Activated T-cell treated with anti-CD3 and anti-CD28 coated beads, Interleukin-2, amount 50 U/mL, for 4 hours (primary cell): ENCODE measurements around the gene WARS2. TPM values are rescaled to one million over a fixed set of nuclear protein-coding genes. Genes with fewer than 3 reads are reported as not detected.

ENCODE experiments used
- ATAC-seq, 2 donors: fragments of 200-7000 bp; cut with Tn5 transposase; one replicate each; pipeline ENCODE4 v1.10.0; 2021
- DNase-seq: peaks from one replicate; pipeline ENCODE4 v3.0.0-alpha.2; 2020
- H3K27me3 Mint-ChIP-seq: one replicate; pipeline ENCODE4 v1.8.0; 2021; ENCODE audit warnings: low read depth, mixed read lengths
- H3K36me3 Mint-ChIP-seq: one replicate; pipeline ENCODE4 v1.8.0; 2022; ENCODE audit warnings: mixed read lengths; ENCODE audit not compliant: insufficient read depth
- H3K4me1 Mint-ChIP-seq: one replicate; pipeline ENCODE4 v1.8.0; 2021; ENCODE audit warnings: low read depth, mixed read lengths
- H3K4me3 Mint-ChIP-seq: one replicate; pipeline ENCODE4 v1.8.0; 2021; ENCODE audit warnings: mild to moderate bottlenecking, moderate library complexity, mixed read lengths
- H3K9me3 Mint-ChIP-seq: one replicate; pipeline ENCODE4 v1.8.0; 2021; ENCODE audit warnings: mixed read lengths
- total RNA-seq, 3 donors: library from RNA; stranded (reverse); gene quantifications; one replicate each; pipeline ENCODE4 v1.2.1, GENCODE V29; 2021

Gene WARS2
- total RNA-seq, 3 donors from 2014 or later: 24.6 to 27.4 (median 24.8) TPM

DNA sequence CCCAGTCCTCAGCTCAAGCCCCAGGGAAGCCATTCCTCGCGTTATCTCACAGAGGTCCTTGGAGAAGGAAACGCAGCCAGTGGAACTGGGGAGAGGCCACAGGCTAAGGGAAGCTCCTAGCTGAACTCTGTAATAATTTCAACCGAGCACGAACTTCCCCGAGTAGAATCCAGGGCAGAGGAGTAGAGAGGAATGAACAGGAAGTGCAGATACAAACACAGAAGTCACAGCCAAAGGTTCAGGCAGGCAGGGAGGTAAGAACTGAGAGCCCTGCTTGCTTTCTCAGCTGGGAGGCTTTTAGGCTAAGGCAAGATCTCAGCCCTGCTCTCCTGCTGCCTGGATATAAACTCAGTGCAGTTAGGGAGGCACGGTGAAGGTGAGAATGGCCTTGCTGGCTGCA is 23.7 kb downstream of the WARS2 start:
- Mint-ChIP-seq H3K4me3 (no peak overlapping the region), H3K4me1 (no peaks in the 10 kb centered on the region), H3K36me3 (peaks cover 44% of the 10 kb centered on the region), H3K27me3 (no peaks in the 10 kb centered on the region), H3K9me3 (peaks cover 25% of the 10 kb centered on the region)
- no peak for DNase-seq
- ATAC-seq: no peak

DNA sequence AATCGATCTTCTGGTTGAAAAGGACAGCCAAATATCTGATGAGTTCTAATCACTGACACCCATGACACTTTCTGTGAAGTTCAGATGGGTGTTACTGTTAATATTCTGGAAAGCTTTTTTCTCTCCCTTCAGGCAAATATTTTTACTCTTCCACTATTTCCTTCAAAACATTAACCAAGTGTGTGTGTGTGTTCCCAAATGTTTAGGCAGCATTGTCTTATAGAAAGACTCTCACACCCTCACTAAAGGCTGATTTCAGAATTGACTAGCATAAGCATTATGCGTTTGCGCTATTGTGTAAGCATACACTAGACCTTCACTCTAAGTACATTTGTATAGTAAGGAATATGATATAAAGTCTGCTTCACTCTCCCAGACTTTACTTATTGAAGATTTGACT is 24.7 kb downstream of the WARS2 start:
- no peaks in the 10 kb centered on the region for H3K4me1 Mint-ChIP-seq
- H3K9me3 Mint-ChIP-seq: peaks cover 21% of the 10 kb centered on the region
- peaks cover 40% of the 10 kb centered on the region for H3K36me3 Mint-ChIP-seq
- H3K4me3 Mint-ChIP-seq: no peak overlapping the region
- ATAC-seq (no peak), DNase-seq (no peak)
- no peaks in the 10 kb centered on the region for H3K27me3 Mint-ChIP-seq

DNA sequence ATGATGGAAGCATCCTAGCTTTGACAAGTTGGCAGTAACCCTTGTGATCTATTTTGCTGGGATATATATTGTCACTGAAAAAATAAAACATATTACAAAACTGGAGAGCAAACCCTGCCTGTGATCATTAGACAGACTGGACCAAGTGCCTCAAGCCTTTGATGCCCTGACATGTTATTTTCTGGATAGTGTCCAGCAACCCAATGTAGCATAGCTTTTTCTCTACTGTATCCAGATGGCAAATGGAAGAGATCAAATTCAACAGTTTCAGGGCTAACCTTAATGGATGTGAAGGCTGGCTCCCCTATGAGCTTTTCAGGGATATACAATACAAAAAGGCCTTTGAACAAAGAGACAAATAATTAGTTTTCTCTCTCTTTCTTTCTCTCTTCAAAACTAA is 25.1 kb downstream of the WARS2 start:
- H3K9me3 Mint-ChIP-seq: peaks cover 22% of the 10 kb centered on the region
- H3K27me3 Mint-ChIP-seq: no peaks in the 10 kb centered on the region
- no peaks in the 10 kb centered on the region for H3K4me1 Mint-ChIP-seq
- DNase-seq: no peak
- ATAC-seq: no peak
- peaks cover 40% of the 10 kb centered on the region for H3K36me3 Mint-ChIP-seq
- H3K4me3 Mint-ChIP-seq: no peak overlapping the region

DNA sequence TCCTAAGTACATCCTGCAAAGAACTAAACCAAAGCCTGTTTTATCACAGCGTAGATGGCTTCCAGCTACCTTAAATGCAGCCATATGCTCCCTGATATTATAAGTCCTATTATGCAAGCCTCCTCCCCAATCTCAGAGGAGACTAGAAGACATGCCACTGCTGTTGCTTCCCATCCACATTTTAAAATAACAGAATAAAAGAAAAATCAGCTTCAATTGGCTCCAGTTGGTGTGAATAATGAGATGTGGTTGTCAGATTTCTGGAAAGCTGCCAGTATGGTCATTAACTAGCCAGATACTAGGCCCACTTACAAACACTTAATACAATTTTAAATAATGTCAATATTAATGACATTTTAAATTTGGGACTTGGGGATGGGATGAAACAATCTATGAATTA is 25.7 kb downstream of the WARS2 start:
- Mint-ChIP-seq H3K36me3 (peaks cover 37% of the 10 kb centered on the region), H3K9me3 (peaks cover 18% of the 10 kb centered on the region), H3K4me3 (no peak overlapping the region), H3K4me1 (no peaks in the 10 kb centered on the region), H3K27me3 (no peaks in the 10 kb centered on the region)
- ATAC-seq: no peak
- DNase-seq: no peak

DNA sequence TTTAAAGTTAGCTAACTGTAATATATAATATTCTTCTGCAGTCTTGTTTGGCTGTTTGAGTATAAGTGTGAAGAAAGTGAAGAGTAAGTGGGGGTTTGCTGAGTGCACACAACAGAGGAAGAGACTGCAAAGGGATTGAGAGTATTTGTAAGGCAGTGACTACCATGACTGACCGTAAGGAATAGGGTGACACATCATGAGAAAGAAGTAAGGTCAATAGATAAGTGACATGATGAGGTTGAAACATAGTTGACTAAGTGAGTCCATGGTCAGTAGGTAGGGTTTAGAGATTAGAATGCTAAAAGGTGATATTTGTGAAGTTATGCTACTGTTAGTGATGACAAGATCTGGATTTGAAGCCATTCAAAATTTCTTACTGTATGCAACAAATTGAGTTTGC is 27.7 kb downstream of the WARS2 start:
- Mint-ChIP-seq H3K36me3 (peaks cover 26% of the 10 kb centered on the region), H3K4me1 (no peaks in the 10 kb centered on the region)

DNA sequence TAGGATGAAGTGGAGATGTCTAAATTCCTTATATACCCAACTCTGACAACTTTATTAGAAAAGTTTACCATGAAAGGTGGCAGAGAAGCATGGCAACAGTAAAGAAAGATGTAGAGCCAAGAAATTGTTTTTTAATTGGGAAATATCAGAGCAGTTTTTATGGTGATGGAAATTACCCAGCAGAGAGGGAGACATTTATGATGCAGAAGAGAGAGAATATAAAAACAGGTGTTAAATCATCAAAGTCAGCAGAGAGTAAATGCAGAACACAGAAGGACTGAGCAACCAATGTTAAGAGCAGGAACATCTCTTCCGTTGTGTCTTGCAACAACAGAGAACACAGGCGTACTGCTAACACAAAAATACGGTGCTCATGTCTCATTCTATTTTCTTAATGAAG is 28.2 kb downstream of the WARS2 start:
- Mint-ChIP-seq H3K4me3 (no peak overlapping the region), H3K4me1 (no peaks in the 10 kb centered on the region), H3K9me3 (peaks cover 19% of the 10 kb centered on the region), H3K27me3 (no peaks in the 10 kb centered on the region), H3K36me3 (peaks cover 28% of the 10 kb centered on the region)
- ATAC-seq: no peak
- no peak for DNase-seq

More for the DNA sequence above, 27.7 kb downstream of the WARS2 start:
- DNase-seq: no peak
- ATAC-seq: no peak
- Mint-ChIP-seq H3K9me3 (peaks cover 15% of the 10 kb centered on the region), H3K27me3 (no peaks in the 10 kb centered on the region), H3K4me3 (no peak overlapping the region)

DNA sequence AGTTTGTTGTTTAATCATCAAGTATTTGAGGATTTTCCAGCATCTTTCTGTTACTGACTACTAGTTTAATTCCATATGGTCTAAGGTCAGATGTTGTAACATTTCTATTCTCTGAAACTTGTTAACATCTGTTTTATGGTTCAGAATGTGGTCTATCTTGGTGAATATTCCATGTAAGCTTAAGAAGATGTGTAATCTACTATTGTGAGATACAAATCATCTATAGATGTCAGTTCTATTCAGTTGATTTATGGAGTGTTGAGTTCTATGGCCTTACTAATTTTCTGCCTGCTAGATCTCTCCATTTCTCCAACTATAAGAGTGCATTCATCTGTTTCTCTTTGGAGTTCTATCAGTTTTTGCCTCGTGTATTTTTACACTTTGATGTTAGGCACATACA is 31.5 kb downstream of the WARS2 start:
- H3K9me3 Mint-ChIP-seq: peaks cover 35% of the 10 kb centered on the region
- ATAC-seq (no peak), DNase-seq (no peak)
- no peaks in the 10 kb centered on the region for H3K27me3 Mint-ChIP-seq
- H3K4me3 Mint-ChIP-seq: no peak overlapping the region
- no peaks in the 10 kb centered on the region for H3K4me1 Mint-ChIP-seq
- peaks cover 27% of the 10 kb centered on the region for H3K36me3 Mint-ChIP-seq

DNA sequence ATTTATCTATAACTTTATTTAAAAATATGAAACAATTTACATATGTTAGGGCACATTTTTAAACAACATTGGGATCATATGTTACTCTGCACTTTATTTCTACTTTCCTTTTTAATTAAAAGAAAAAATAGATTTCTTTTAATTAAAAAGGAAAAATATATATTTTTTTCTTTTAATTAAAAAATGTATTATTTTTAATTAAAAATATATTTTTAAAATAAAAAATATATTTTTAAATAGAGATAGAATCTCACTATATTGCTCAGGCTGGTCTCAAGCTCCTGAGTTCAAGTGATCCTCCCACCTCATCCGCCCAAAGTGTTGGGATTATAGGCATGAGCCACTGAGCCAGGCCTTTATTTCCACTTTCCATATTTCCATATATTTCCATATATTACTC is 36.7 kb downstream of the WARS2 start:
- ATAC-seq (no peak), DNase-seq (no peak)
- Mint-ChIP-seq H3K4me1 (no peaks in the 10 kb centered on the region), H3K4me3 (no peak overlapping the region), H3K27me3 (no peaks in the 10 kb centered on the region), H3K9me3 (peaks cover 30% of the 10 kb centered on the region), H3K36me3 (peaks cover 24% of the 10 kb centered on the region)

DNA sequence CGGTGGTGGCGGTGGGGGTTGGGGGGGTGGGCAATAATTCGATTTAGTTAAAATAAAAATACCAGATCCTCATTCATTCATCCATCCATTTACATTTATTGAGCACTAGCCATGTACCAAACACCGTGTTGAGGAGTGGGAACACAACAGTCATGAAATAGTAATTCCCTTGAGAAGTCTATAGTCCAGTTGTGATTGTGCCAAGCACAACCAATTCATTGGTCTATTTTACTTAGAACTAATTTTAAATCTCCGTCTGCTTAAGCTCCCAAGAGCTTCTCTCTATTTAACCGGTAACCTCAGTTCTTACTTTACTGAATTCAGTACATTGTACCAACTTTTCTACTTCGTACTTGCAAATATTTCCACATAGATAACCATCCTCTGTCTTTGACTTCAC is 38.4 kb downstream of the WARS2 start:
- no peaks in the 10 kb centered on the region for H3K27me3 Mint-ChIP-seq
- DNase-seq (no peak), ATAC-seq (no peak)
- peaks cover 24% of the 10 kb centered on the region for H3K9me3 Mint-ChIP-seq
- H3K4me1 Mint-ChIP-seq: no peaks in the 10 kb centered on the region
- H3K4me3 Mint-ChIP-seq: no peak overlapping the region
- H3K36me3 Mint-ChIP-seq: peaks cover 18% of the 10 kb centered on the region

DNA sequence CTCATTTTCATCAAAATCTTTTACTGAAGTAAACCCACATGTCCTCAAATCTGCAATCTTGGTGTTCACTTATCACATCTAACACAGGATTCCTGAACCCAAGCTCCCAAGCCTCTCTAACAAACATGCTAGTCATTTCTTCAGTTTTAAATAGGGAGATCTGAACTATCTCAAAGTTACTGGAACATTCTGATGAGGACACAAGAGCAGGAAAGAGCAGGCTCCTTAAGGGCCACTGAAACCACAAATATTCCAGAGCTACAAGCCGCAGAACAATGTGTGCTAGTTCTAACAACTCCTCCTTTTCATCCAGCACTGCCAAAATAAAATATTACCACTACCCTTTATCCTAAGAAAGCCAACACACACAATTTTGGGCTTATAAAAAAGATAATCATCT is 38.9 kb downstream of the WARS2 start:
- no peaks in the 10 kb centered on the region for H3K27me3 Mint-ChIP-seq
- H3K9me3 Mint-ChIP-seq: peaks cover 21% of the 10 kb centered on the region
- peaks cover 16% of the 10 kb centered on the region for H3K36me3 Mint-ChIP-seq

DNA sequence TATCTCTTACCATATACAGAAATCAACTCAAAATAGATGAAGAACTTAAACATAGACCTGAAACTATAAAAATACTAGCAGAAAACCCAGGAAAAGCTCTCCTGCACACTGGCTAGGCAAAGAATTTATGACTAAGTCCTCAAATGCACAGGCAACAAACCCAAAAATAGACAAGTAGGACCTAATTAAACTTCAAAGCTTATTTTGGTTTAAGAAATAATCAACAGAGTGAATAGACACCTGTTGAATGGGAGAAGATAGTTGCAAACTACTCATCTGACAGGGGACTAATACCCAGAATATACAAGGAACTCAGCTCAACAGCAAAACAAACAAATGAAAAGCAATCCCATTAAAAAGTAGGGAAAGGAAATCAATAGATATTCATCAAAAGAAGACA is 40.7 kb downstream of the WARS2 start:
- Mint-ChIP-seq H3K27me3 (no peaks in the 10 kb centered on the region), H3K9me3 (peaks cover 15% of the 10 kb centered on the region), H3K4me1 (no peaks in the 10 kb centered on the region), H3K36me3 (peaks cover 10% of the 10 kb centered on the region), H3K4me3 (no peak overlapping the region)
- no peak for ATAC-seq
- DNase-seq: no peak

More for the DNA sequence above, 38.9 kb downstream of the WARS2 start:
- H3K4me1 Mint-ChIP-seq: no peaks in the 10 kb centered on the region
- H3K4me3 Mint-ChIP-seq: no peak overlapping the region
- DNase-seq: no peak
- no peak for ATAC-seq

DNA sequence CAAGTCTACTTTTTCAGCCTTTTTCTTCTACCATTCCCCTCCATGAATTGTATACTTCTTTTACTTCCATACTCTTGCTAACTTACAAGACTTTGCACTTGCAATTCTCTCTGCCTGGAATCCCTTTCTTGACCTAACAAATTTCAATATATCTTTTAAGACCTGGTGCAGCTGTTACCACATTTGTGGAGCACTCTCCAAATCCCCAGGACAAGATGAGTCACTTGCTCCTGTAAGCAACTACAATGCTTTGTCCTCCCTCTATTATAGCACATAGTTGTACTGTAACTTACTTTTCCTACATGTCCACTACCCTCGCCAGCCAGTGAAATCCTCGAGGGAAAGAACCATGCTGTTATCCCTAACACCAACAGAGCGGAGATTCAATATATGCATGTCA is 43.1 kb downstream of the WARS2 start:
- ATAC-seq: no peak
- Mint-ChIP-seq H3K4me3 (no peak overlapping the region), H3K9me3 (peaks cover 6% of the 10 kb centered on the region), H3K36me3 (peaks cover 11% of the 10 kb centered on the region), H3K4me1 (no peaks in the 10 kb centered on the region), H3K27me3 (no peaks in the 10 kb centered on the region)
- no peak for DNase-seq

DNA sequence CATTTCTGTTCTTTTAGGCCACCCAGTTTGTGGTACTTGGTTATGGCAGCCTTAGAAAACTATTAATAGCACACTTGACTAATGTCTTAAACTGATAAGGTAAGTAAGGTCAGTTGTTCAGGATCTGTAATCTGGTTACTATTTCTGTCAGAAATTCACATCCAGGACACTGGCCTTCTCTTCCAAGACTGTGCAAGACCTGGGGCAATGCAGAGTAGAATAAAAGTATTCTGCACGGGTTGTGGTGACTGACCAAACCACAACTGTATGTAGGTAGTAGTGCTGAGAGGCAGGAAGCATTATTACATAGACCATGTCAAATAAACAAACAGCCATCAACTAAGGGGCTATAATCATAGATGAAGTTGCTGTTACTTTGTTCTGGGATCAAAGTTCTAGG is 46.7 kb downstream of the WARS2 start:
- Mint-ChIP-seq H3K4me1 (no peaks in the 10 kb centered on the region), H3K4me3 (no peak overlapping the region), H3K9me3 (peaks cover 15% of the 10 kb centered on the region), H3K27me3 (no peaks in the 10 kb centered on the region), H3K36me3 (peaks cover 13% of the 10 kb centered on the region)
- no peak for ATAC-seq
- DNase-seq: no peak

DNA sequence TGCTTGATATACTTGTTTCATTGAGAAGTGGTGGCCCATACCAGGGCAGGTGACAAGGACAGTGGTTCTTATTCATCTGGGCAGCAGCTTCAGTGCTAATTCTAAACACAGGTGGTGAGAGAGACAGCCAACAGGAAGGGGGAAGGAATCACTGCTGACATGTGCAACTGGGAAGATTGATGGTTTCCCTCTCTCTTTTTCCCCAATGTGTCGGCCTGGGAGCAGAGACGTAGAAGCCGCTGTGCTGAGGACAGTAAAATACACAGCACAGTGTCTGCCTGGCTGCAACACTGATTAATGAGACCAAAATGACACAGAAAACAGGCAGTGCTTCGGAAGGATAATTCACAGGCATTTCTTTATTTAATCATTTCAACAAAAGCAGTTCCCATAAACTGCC is 48.8 kb downstream of the WARS2 start:
- Mint-ChIP-seq H3K4me3 (no peak overlapping the region), H3K4me1 (no peaks in the 10 kb centered on the region), H3K36me3 (peaks cover 15% of the 10 kb centered on the region), H3K9me3 (peaks cover 24% of the 10 kb centered on the region), H3K27me3 (no peaks in the 10 kb centered on the region)
- ATAC-seq (no peak), DNase-seq (no peak)

DNA sequence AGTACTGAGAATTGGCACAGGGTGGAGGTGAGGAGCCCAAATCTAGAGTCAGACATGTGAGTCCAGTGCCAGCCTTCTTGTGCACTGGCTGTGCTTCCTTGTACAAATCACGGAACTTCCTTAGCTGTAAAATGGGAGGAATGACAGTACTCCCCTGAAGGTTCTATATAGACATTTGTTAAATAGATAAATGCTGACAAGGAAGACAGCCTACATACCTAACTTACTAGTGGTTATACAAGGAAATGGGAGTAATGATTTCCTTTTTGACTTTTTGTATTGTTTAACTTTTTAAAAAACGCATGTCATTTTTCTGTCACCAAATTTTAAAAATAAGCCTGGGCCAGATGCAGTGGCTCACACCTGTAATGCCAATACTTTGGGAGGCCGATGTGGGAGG is 50.2 kb downstream of the WARS2 start:
- peaks cover 28% of the 10 kb centered on the region for H3K9me3 Mint-ChIP-seq
- no peak overlapping the region for H3K4me3 Mint-ChIP-seq
- H3K27me3 Mint-ChIP-seq: no peaks in the 10 kb centered on the region
- no peak for ATAC-seq
- no peak for DNase-seq
- peaks cover 21% of the 10 kb centered on the region for H3K36me3 Mint-ChIP-seq
- no peaks in the 10 kb centered on the region for H3K4me1 Mint-ChIP-seq

DNA sequence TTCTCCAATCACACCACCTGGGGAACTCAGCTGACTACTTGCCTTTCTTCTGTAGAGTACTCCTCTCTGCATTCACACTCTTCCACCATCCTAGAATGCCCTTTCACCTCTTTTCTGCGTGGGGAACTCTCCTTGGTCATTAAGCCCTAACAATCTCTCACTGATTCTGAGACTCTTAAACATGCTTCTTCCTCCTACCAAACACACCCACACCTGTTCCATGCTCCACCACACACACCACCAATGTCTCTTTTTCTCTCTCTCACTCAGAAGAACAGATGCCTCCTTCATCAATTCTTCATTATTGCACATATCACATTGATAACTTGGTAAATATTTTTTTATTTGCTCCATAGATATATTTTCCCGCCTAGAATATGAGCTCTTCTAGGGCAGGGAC is 53.6 kb downstream of the WARS2 start:
- Mint-ChIP-seq H3K4me1 (no peaks in the 10 kb centered on the region), H3K36me3 (peaks cover 19% of the 10 kb centered on the region), H3K4me3 (no peak overlapping the region), H3K27me3 (no peaks in the 10 kb centered on the region), H3K9me3 (peaks cover 33% of the 10 kb centered on the region)
- ATAC-seq (no peak), DNase-seq (no peak)
